Right lobe of liver (tissue), 4 donors: ENCODE data around the gene ADGRD1.

Experiments used
- CTCF ChIP-seq, 4 donors: fragments of 200-600 bp in 3 of 4; fragments of 450-650 bp in 1 of 4; IDR thresholded peaks; one replicate each; pipeline versions ENCODE4 v1.5.1 to v1.8.0; 2016 to 2022; ENCODE audit warnings: antibody characterized with exemption in 4 of 4, mild to moderate bottlenecking in 2 of 4
- POLR2A ChIP-seq: fragments of 450-650 bp; IDR thresholded peaks from one replicate; pipeline ENCODE4 v1.6.1; 2017; ENCODE audit warnings: antibody characterized with exemption, mild to moderate bottlenecking
- donor health status: DM: no; HTN: no; CAD: no.
- donor health status: DM: no; HTN: no; CAD: no.
- donor health status: DM: no; HTN: yes; CAD: no.

DNA sequence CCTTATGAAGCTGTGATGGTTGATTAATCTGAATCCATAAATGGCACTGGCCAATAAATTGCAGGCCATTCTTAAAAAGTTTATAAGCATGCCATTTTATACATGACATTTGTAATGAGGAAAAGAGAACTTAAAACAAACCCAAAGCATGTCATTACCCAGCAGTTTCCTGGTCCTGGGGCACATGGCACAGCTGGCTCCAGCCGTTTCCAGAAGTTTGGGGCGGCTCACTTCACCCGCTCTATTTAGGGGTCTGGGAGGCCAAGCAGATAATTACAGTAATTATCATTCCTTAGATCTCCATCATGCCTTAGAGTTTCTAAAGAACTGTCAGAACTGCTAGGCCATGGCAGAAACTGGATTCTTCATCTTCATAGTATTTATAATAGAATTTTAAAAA lies 6.4 kb downstream of the ADGRD1 start:
- no peak for TF ChIP-seq POLR2A
- no peak for TF ChIP-seq CTCF (IDR thresholded peaks at IDR 0.05)
